Activated CD4-positive, alpha-beta T cell treated with anti-CD3 and anti-CD28 coated beads, Interleukin-2, amount 50 U/mL, for 4 hours (primary cell): ENCODE measurements around the gene MFGE8.

ENCODE experiments used
- DNase-seq, 2 experiments: peaks; one replicate each; pipeline ENCODE4 v3.0.0-alpha.2; 2020

MFGE8 gene

GRCh38 chr15:88871313-88871712 lies 41.9 kb downstream of the MFGE8 start:
- no peak for DNase-seq

DNA sequence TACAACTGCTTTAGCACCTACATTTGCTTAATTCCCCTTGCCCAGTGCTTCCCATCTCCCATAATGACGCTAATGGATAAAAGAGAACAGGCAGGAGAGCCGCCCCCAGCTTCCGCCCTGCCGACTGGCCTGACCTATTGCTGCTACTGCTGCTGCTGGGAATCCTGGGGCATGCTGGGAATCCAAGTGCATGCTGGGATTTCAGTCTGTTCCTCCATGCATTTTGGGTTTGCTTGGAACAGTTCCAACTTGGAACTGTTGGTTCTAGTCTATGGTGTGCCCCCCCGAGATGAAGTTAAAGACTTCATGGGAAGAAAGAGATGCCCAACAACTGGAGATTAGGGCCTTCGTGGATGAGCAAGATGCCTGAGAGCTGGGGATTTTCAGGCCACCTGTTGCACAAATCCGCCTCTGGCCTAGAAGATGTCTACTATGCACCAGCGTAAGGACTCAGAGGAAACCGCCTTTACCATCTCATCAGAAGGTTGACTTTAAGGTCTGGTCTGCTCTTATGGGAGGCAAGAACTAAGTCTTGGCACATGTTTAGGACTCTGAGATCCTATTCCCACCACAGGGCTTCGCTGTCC lies 46.8 kb downstream of the MFGE8 start:
- DNase-seq: no peak

DNA sequence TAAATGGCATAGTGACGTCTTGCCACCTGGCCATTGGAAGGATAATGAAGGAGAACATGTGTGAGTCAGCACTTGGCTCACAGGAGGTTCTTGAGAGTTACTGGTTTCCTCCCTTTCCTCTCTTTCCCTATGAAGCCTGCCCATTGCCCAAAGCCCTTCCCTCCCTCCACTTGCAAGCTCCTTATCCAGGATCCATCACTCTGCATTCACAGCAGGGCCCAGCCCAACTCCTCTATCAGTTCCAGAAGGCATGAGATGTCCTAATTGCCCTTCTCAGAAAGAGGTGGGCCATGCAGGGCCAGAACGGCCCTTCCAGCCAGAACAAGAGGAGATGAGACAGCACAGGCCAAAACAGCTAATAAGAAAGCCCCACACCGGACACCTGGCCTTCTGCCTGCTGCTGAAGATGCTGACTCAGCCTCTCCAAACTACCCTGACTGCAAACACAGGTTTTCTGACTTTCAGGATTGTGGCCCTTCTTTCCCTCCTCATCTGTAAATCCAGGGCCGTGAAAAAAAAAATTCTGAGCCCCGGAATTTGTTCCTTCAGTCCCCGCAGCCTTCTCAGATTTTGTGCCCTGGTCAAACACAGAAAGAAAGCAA lies 47.6 kb downstream of the MFGE8 start:
- DNase-seq: no peak

GRCh38 chr15:88864861-88865497 lies 48.2 kb downstream of the MFGE8 start:
- DNase-seq: no peak

DNA sequence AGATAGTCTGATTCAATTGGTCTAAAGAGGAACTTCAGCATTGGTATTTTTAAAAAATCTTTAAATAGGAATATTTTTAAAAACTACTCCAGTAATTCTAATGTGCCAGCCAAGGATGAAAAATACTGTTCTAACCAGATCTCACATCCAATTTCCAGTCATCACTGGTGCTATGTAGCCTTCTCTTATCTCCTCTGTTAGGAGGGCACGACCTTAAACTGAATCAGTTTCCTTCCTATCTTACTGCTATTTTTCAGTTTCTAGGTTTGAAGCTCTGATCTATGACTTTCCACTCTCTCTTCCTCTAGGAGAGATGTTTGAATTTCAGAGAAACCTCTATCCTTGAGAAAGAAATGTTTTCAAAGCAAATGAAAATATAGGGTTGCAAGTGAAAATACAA lies 49.8 kb downstream of the MFGE8 start:
- no peak for DNase-seq

GRCh38 chr15:88860212-88860611 lies 53.0 kb downstream of the MFGE8 start:
- no peak for DNase-seq

- no peak for DNase-seq
Measured at GRCh38 chr15:88859550-88859949, 53.6 kb downstream of the MFGE8 start.

GRCh38 chr15:88858934-88859333 lies 54.2 kb downstream of the MFGE8 start:
- DNase-seq: no peak

DNA sequence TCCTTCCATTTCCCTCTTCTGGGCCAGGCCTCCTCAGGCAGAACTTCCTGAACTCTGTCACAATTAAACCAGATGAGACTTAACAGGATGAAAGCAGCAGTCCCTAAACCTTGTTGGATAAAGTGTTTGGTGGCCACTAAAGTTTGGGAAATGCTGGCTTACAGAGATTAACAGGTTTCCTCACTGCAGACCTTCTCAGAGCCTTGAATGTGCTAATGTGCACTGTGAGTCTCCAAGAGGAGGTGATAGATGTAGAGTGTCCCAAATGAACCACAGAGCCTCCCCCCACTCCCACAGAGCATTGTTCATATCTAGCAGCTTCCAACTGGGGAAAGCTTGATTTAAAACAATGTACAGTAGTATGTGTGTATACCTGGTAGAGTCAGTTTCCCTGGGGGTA lies 60.7 kb downstream of the MFGE8 start:
- no peak for DNase-seq

DNA sequence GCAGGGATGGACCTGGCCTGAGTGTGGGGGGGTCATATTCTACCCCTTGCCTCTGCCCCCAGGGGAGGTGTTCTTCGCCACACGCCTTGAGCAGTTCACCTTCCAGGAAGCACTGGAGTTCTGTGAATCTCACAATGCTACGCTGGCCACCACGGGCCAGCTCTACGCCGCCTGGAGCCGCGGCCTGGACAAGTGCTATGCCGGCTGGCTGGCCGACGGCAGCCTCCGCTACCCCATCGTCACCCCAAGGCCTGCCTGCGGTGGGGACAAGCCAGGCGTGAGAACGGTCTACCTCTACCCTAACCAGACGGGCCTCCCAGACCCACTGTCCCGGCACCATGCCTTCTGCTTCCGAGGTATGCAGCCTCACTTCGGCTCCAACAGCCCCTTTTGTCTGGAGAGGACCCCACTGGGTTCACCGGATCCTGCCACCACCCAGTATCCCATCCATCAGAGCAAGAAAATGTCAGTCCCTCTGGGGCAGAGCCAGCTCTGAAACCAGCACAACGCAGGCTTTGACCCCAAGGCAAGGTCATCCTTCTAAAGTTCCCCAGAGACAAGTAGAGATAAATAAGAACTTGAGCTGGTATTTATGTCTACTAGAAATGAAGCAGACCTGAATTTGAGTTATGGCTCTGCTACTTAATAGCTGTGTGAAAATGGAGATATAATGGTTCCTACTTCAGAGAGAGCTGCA lies 63.7 kb downstream of the MFGE8 start:
- DNase-seq: no peak
